Measurements from ENCODE around the gene CEP41. TPM values are rescaled to one million over a fixed set of nuclear protein-coding genes. Genes with fewer than 3 reads are reported as not detected.

Gene CEP41
- total RNA-seq, 2 donors from 2014 or later = 8.7 to 9.0 TPM

- H3K36me3 ChIP-seq = no peaks in the 10 kb centered on the region
- no peak for TF ChIP-seq CTCF (IDR thresholded peaks at IDR 0.05)
- H3K4me3 ChIP-seq = no peak overlapping the region
Measured at GRCh38 chr7:130426564-130426963, 14.3 kb downstream of the CEP41 start.

DNA sequence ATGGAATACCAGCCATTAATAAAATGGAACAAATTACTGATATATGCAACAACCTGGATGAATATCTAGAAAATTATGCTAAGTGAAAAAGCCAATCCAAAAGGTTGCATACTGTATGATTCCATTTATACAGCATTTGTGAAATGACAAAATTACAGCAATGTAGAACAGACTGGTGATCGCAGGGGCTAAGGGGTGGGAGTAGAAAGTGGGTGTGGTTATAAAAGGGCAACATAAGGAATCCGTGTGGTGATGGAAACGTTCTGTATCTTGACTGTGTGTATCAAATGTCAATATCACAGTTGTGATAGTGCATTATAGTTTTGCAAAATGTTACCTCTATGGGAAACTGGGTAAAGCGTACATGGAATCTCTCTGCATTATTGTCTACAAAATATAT lies 15.0 kb downstream of the CEP41 start:
- Histone ChIP-seq H3K4me1 (ENCODE audit: control insufficient read depth in 1 of 2, low read depth in 2 of 2) (peaks cover 0 to 7% of the 10 kb centered on the region in 2 donors), H3K9me3 (no peaks in the 10 kb centered on the region), H3K36me3 (no peaks in the 10 kb centered on the region), H3K27ac (no peak overlapping the region), H3K4me3 (no peak overlapping the region), H3K27me3 (replicated peaks; ENCODE audit: insufficient read depth) (no peaks in the 10 kb centered on the region)
- TF ChIP-seq CTCF (IDR thresholded peaks at IDR 0.05) = no peak
- DNase-seq (ENCODE audit: low spot score) = no peak
- no peak for ATAC-seq (ENCODE audit: insufficient number of reproducible peaks, low FRiP score, low read depth)

More at GRCh38 chr7:130426564-130426963, 14.3 kb downstream of the CEP41 start:
- Histone ChIP-seq H3K4me1 (ENCODE audit: control insufficient read depth in 1 of 2, low read depth in 2 of 2) (peaks cover 0 to 14% of the 10 kb centered on the region in 2 donors), H3K27me3 (replicated peaks; ENCODE audit: insufficient read depth) (no peaks in the 10 kb centered on the region), H3K9me3 (no peaks in the 10 kb centered on the region), H3K27ac (no peak overlapping the region)
- no peak for ATAC-seq (ENCODE audit: insufficient number of reproducible peaks, low FRiP score, low read depth)
- no peak for DNase-seq (ENCODE audit: low spot score)

DNA sequence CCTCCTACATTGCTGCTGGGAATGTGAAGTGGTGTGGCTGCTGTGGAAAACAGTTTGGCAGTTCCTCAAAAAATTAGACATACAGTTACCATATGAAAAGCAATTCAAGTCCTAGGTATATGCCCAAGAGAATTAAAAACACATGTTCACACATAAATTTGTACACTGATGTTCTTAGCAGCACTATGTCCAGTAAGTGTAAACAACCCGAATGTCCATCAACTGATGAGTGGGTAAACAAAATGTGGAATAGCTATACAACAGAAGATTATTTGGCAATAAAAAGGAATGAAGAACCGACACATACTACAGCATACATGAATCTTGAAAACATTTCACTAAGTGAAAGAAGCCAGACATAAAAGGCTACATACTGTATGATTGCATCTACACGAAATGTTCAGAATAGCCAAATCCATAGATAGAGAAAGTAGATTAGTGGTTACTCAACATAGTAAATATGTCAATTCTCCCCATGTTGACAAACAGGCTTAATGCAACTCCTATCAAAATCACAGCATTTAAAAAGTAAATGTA lies 17.2 kb downstream of the CEP41 start:
- Histone ChIP-seq H3K4me1 (ENCODE audit: control insufficient read depth in 1 of 2, low read depth in 2 of 2) (no peaks in the 10 kb centered on the region), H3K27me3 (replicated peaks; ENCODE audit: insufficient read depth) (no peaks in the 10 kb centered on the region), H3K36me3 (no peaks in the 10 kb centered on the region), H3K9me3 (no peaks in the 10 kb centered on the region), H3K4me3 (no peak overlapping the region), H3K27ac (no peak overlapping the region)
- ATAC-seq (ENCODE audit: insufficient number of reproducible peaks, low FRiP score, low read depth) (no peak), DNase-seq (ENCODE audit: low spot score) (no peak)
- no peak for TF ChIP-seq CTCF (IDR thresholded peaks at IDR 0.05)

DNA sequence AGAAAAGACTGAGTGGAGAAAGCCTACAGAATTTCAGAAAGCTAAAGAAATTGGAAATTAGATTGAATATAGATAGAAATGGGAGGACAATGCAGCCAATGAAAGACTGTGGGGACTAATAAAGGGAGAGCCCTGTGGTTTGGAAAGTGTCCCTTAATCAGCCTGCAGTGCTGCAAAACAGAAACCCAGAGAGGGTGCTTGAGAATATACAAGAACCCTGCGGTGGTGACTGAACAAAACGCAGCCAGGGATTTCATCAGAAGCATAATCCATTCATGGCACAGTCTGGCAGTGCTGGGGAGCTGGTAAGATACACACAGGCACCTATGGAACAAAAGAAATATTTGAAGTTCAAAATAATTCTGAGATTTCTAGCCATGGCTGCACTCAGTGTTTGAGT lies 19.1 kb downstream of the CEP41 start:
- TF ChIP-seq CTCF (IDR thresholded peaks at IDR 0.05) = no peak
- DNase-seq (ENCODE audit: low spot score) = no peak
- H3K27ac ChIP-seq = no peak overlapping the region
- H3K4me3 ChIP-seq = no peak overlapping the region
- no peak for ATAC-seq (ENCODE audit: insufficient number of reproducible peaks, low FRiP score, low read depth)
- no peaks in the 10 kb centered on the region for H3K9me3 ChIP-seq
- H3K27me3 ChIP-seq (replicated peaks; ENCODE audit: insufficient read depth) = no peaks in the 10 kb centered on the region
- H3K4me1 ChIP-seq (ENCODE audit: control insufficient read depth in 1 of 2, low read depth in 2 of 2) = no peaks in the 10 kb centered on the region
- no peaks in the 10 kb centered on the region for H3K36me3 ChIP-seq

- Histone ChIP-seq H3K9me3 (no peaks in the 10 kb centered on the region), H3K27me3 (replicated peaks; ENCODE audit: insufficient read depth) (no peaks in the 10 kb centered on the region), H3K27ac (no peak overlapping the region), H3K4me3 (no peak overlapping the region), H3K36me3 (no peaks in the 10 kb centered on the region), H3K4me1 (ENCODE audit: control insufficient read depth in 1 of 2, low read depth in 2 of 2) (no peaks in the 10 kb centered on the region)
- DNase-seq (ENCODE audit: low spot score) (no peak), ATAC-seq (ENCODE audit: insufficient number of reproducible peaks, low FRiP score, low read depth) (no peak)
- TF ChIP-seq CTCF (IDR thresholded peaks at IDR 0.05) = no peak
Measured at GRCh38 chr7:130420943-130421578, 19.8 kb downstream of the CEP41 start.

All from thoracic aorta (tissue), 2 donors.